K562 (cell line): ENCODE results near the gene ENOSF1. TPM values are rescaled to one million over a fixed set of nuclear protein-coding genes. Genes with fewer than 3 reads are reported as not detected.

ENCODE experiments used
- ARHGAP35 ChIP-seq: fragments of 450-650 bp; IDR thresholded peaks from 2 replicates; pipeline ENCODE4 v1.6.1; 2018; ENCODE audit not compliant: partially characterized antibody
- CTBP1 ChIP-seq: fragments of 450-650 bp; IDR thresholded peaks from 2 replicates; pipeline ENCODE4 v1.6.1; 2016; ENCODE audit warnings: borderline replicate concordance
- HIVEP1 ChIP-seq: fragments of 250-450 bp; sonication (Bioruptor Pico); IDR thresholded peaks from 2 replicates; pipeline ENCODE4 v1.4.0; 2020; ENCODE audit warnings: mild to moderate bottlenecking
- ILF3 ChIP-seq: fragments of 450-650 bp; IDR thresholded peaks from 2 replicates; pipeline ENCODE4 v1.6.1; 2018; ENCODE audit warnings: antibody characterized with exemption, mild to moderate bottlenecking, moderate library complexity, borderline replicate concordance
- MXD1 ChIP-seq: fragments of 250-450 bp; sonication (Bioruptor Pico); IDR thresholded peaks from 2 replicates; pipeline ENCODE4 v1.8.0; 2021; ENCODE audit warnings: borderline replicate concordance, mild to moderate bottlenecking, moderate library complexity; ENCODE audit not compliant: poor library complexity, severe bottlenecking
- NBN ChIP-seq: fragments of 450-650 bp; IDR thresholded peaks from 2 replicates; pipeline ENCODE4 v1.6.1; 2016; ENCODE audit warnings: low read depth, mild to moderate bottlenecking
- PPARD ChIP-seq: fragments of 250-450 bp; sonication (Bioruptor Pico); IDR thresholded peaks from 2 replicates; pipeline ENCODE4 v1.8.0; 2022; ENCODE audit warnings: inconsistent platforms, mild to moderate bottlenecking, moderate library complexity
- PTRF ChIP-seq: fragments of 450-650 bp; IDR thresholded peaks from 2 replicates; pipeline ENCODE4 v1.6.1; 2016; ENCODE audit warnings: mild to moderate bottlenecking, missing genetic modification characterization, missing compliant biosample characterization
- ZBTB1 ChIP-seq: sonication (generic); formaldehyde crosslinking; IDR thresholded peaks from 2 replicates; pipeline ENCODE4 v1.8.1; 2023; ENCODE audit warnings: missing genetic modification reagents, low read depth, mild to moderate bottlenecking, borderline replicate concordance
- ZC3H11A ChIP-seq: IDR thresholded peaks from 2 replicates; pipeline ENCODE4 v1.6.1; 2012; ENCODE audit warnings: low read depth, low read length, improper control_type of control experiment
- ZNF175 ChIP-seq: fragments of 200-800 bp; sonication (Bioruptor generic); IDR thresholded peaks from 2 replicates; pipeline ENCODE4 v1.6.1; 2016; ENCODE audit warnings: low read depth, mild to moderate bottlenecking, missing genetic modification characterization, missing compliant biosample characterization
- ZNF316 ChIP-seq: fragments of 450-650 bp; IDR thresholded peaks from 2 replicates; pipeline ENCODE4 v1.6.1; 2016
- ZNF668 ChIP-seq: fragments of 250-450 bp; sonication (Bioruptor Pico); IDR thresholded peaks from 2 replicates; pipeline ENCODE4 v1.8.0; 2022; ENCODE audit warnings: mild to moderate bottlenecking, inconsistent platforms
- polyA plus RNA-seq, 8 experiments: library from polyadenylated mRNA; depleted of rRNA in 4 of 8; stranded (reverse) in 5 of 8; unstranded in 3 of 8; fragments of >200 nt; fragmentation: Nextera tagmentation in 2 of 8; fragmentation: Illumina TruSeq in 1 of 8; extraction: Ambion mirVana in 2 of 8; extraction: Trizol in 1 of 8; gene quantifications; 2 replicates each; pipeline versions ENCODE4 v1.2.1 to v1.2.3, GENCODE V29; 2011 to 2014; ENCODE audit warnings: inconsistent platforms in 1 of 8, missing spikeins in 1 of 8
- total RNA-seq, 7 experiments: library from RNA; depleted of rRNA in 6 of 7; stranded (reverse); fragments of >200 nt in 6 of 7; fragmentation: Illumina TruSeq in 2 of 7; extraction: Trizol in 2 of 7; gene quantifications; 2 replicates each; pipeline versions ENCODE4 v1.2.1 to v1.2.3, GENCODE V29; 2011 to 2021; ENCODE audit warnings: low replicate concordance in 1 of 7
- TF ChIP-seq, protein P1 (sequence below), 2 experiments: fragments of 450-650 bp; formaldehyde crosslinking in 1 of 2; IDR thresholded peaks; 2 replicates each; pipeline versions ENCODE4 v1.4.0 to v1.6.1; 2014 to 2020; ENCODE audit warnings: mild to moderate bottlenecking in 2 of 2, borderline replicate concordance in 1 of 2, low read depth in 1 of 2
- TF ChIP-seq, protein P2 (sequence below), 2 experiments: fragments of 450-650 bp; conservative IDR thresholded peaks; 2 replicates each; pipeline ENCODE4 v1.6.1; 2017; ENCODE audit warnings: mild to moderate bottlenecking in 2 of 2, moderate library complexity in 2 of 2
- TF ChIP-seq, protein P3 (sequence below): sonication (generic); formaldehyde crosslinking; IDR thresholded peaks from 2 replicates; pipeline ENCODE4 v1.8.1; 2023; ENCODE audit warnings: mild to moderate bottlenecking, missing genetic modification reagents

ENOSF1 gene
- total and polyA plus RNA-seq, 9 of the 15 experiments (the other 6 are each of a cell fraction or from before 2014, with no cell fraction given), result 15.5 to 66.4 (median 46.5) TPM

DNA sequence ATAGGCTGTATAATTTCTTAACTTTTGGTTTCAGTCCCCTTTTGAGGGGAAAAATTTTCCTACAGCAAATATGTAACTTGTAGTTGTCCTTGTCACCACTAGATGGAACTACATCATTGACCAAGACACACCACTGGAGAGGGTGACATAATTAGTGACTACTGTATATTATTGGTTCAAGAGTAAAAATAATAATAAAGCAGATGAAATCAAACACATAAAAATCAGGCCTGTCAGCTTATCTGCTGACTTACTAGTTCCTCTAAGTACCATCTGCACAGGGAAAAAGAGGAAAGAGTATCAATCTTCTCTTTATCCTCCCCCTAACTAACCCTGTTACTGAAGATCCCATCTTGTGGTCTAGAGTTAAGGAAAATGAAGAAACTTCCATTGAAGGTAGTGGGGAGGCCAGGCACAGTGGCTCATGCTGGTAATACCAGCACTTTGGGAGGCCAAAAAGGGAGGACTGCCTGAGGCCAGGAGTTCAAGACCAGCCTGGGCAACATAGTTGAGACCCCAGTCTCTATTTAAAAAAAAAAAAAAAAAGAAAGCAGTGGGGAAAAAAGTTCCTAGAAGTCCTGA, 29.6 kb upstream of the ENOSF1 start (continued):
- TF ChIP-seq, protein P1, sequence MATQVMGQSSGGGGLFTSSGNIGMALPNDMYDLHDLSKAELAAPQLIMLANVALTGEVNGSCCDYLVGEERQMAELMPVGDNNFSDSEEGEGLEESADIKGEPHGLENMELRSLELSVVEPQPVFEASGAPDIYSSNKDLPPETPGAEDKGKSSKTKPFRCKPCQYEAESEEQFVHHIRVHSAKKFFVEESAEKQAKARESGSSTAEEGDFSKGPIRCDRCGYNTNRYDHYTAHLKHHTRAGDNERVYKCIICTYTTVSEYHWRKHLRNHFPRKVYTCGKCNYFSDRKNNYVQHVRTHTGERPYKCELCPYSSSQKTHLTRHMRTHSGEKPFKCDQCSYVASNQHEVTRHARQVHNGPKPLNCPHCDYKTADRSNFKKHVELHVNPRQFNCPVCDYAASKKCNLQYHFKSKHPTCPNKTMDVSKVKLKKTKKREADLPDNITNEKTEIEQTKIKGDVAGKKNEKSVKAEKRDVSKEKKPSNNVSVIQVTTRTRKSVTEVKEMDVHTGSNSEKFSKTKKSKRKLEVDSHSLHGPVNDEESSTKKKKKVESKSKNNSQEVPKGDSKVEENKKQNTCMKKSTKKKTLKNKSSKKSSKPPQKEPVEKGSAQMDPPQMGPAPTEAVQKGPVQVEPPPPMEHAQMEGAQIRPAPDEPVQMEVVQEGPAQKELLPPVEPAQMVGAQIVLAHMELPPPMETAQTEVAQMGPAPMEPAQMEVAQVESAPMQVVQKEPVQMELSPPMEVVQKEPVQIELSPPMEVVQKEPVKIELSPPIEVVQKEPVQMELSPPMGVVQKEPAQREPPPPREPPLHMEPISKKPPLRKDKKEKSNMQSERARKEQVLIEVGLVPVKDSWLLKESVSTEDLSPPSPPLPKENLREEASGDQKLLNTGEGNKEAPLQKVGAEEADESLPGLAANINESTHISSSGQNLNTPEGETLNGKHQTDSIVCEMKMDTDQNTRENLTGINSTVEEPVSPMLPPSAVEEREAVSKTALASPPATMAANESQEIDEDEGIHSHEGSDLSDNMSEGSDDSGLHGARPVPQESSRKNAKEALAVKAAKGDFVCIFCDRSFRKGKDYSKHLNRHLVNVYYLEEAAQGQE (IDR thresholded peaks at IDR 0.05; ENCODE audit: borderline replicate concordance), result peak; percentile 91
- TF ChIP-seq, protein P1 (CRISPR knock-in tag; IDR thresholded peaks at IDR 0.05; ENCODE audit: low read depth), result no peak
- TF ChIP-seq, protein P2, sequence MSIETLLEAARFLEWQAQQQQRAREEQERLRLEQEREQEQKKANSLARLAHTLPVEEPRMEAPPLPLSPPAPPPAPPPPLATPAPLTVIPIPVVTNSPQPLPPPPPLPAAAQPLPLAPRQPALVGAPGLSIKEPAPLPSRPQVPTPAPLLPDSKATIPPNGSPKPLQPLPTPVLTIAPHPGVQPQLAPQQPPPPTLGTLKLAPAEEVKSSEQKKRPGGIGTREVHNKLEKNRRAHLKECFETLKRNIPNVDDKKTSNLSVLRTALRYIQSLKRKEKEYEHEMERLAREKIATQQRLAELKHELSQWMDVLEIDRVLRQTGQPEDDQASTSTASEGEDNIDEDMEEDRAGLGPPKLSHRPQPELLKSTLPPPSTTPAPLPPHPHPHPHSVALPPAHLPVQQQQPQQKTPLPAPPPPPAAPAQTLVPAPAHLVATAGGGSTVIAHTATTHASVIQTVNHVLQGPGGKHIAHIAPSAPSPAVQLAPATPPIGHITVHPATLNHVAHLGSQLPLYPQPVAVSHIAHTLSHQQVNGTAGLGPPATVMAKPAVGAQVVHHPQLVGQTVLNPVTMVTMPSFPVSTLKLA (conservative IDR thresholded peaks at IDR 0.05), result peak; percentile 20 to 30; a peak in 1 of 4 replicates
- TF ChIP-seq ZC3H11A, result no peak
- TF ChIP-seq HIVEP1 (CRISPR knock-in tag), result no peak
- no peak for TF ChIP-seq ZBTB1 (CRISPR knock-in tag)
- peak; percentile 66 for TF ChIP-seq ZNF316
- TF ChIP-seq ZNF175 (CRISPR knock-in tag), result no peak
- peak; percentile 61 for TF ChIP-seq CTBP1
- TF ChIP-seq NBN, result 0 out of 2 replicates have a peak, but pooled peaks have one; percentile 65
- no peak for TF ChIP-seq PTRF (tag)
- TF ChIP-seq PPARD (CRISPR knock-in tag), result no peak
- TF ChIP-seq ARHGAP35, result no peak
- TF ChIP-seq, protein P3, sequence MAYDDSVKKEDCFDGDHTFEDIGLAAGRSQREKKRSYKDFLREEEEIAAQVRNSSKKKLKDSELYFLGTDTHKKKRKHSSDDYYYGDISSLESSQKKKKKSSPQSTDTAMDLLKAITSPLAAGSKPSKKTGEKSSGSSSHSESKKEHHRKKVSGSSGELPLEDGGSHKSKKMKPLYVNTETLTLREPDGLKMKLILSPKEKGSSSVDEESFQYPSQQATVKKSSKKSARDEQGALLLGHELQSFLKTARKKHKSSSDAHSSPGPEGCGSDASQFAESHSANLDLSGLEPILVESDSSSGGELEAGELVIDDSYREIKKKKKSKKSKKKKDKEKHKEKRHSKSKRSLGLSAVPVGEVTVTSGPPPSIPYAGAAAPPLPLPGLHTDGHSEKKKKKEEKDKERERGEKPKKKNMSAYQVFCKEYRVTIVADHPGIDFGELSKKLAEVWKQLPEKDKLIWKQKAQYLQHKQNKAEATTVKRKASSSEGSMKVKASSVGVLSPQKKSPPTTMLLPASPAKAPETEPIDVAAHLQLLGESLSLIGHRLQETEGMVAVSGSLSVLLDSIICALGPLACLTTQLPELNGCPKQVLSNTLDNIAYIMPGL (CRISPR knock-in tag), result no peak
- TF ChIP-seq MXD1, result no peak
- TF ChIP-seq ILF3, result peak; percentile 52; the same call in 1 of the 2 replicates
- TF ChIP-seq ZNF668 (CRISPR knock-in tag), result no peak
